OCI-LY1 (cell line): ENCODE data around the gene KCNF1.

Experiments
- H2AFZ ChIP-seq: fragments of 200-600 bp; sonication (generic), shearing (Covaris generic); 2 replicates; pipeline ENCODE4 v1.6.0; 2014; ENCODE audit warnings: antibody characterized with exemption, mild to moderate bottlenecking, low read length
- H3F3A ChIP-seq: fragments of 200-600 bp; sonication (generic), shearing (Covaris generic); 2 replicates; pipeline ENCODE4 v1.6.0; 2014; ENCODE audit warnings: mild to moderate bottlenecking, antibody characterized with exemption, low read length, moderate library complexity; ENCODE audit not compliant: insufficient read depth
- H3K27ac ChIP-seq: fragments of 200-600 bp; sonication (generic); 2 replicates; pipeline ENCODE4 v1.5.1; 2014; ENCODE audit warnings: low read length, mixed run types, mild to moderate bottlenecking, low read depth; ENCODE audit not compliant: poor library complexity, severe bottlenecking
- H3K27me3 ChIP-seq: fragments of 200-600 bp; sonication (generic); 2 replicates; pipeline ENCODE4 v1.6.0; 2014; ENCODE audit warnings: antibody characterized with exemption, mild to moderate bottlenecking, low read length, moderate library complexity; ENCODE audit not compliant: insufficient read depth
- H3K36me3 ChIP-seq: fragments of 200-600 bp; sonication (generic); 2 replicates; pipeline ENCODE4 v1.6.1; 2014; ENCODE audit warnings: mild to moderate bottlenecking, antibody characterized with exemption, low read length, moderate library complexity, mixed read lengths; ENCODE audit not compliant: insufficient read depth
- H3K4me1 ChIP-seq: fragments of 200-600 bp; sonication (generic); 2 replicates; pipeline ENCODE4 v1.5.1; 2014; ENCODE audit warnings: mild to moderate bottlenecking, low read length, moderate library complexity; ENCODE audit not compliant: insufficient read depth, severe bottlenecking
- H3K4me2 ChIP-seq: fragments of 200-600 bp; sonication (generic), shearing (Covaris generic); 2 replicates; pipeline ENCODE4 v1.6.1; 2014; ENCODE audit warnings: low read length
- H3K4me3 ChIP-seq: fragments of 200-600 bp; sonication (generic); 2 replicates; pipeline ENCODE4 v1.5.1; 2014; ENCODE audit warnings: low read length, low read depth, mild to moderate bottlenecking, mixed read lengths; ENCODE audit not compliant: poor library complexity, severe bottlenecking
- H3K79me2 ChIP-seq: fragments of 200-600 bp; shearing (Covaris generic); 2 replicates; pipeline ENCODE4 v1.6.1; 2016; ENCODE audit warnings: mixed run types, low read length, mixed read lengths; ENCODE audit not compliant: insufficient read depth
- H3K9ac ChIP-seq: fragments of 200-600 bp; sonication (generic), shearing (Covaris generic); 2 replicates; pipeline ENCODE4 v1.6.1; 2014; ENCODE audit warnings: mild to moderate bottlenecking, low read length, mixed read lengths
- H3K9me2 ChIP-seq: fragments of 200-600 bp; sonication (generic), shearing (Covaris generic); 2 replicates; pipeline ENCODE4 v1.6.1; 2014; ENCODE audit warnings: low read depth, mild to moderate bottlenecking, low read length, mixed read lengths
- H3K9me3 ChIP-seq: fragments of 200-600 bp; shearing (Covaris generic); 2 replicates; pipeline ENCODE4 v1.6.1; 2014; ENCODE audit warnings: low read length, mixed read lengths
- H4K20me1 ChIP-seq: fragments of 200-600 bp; sonication (generic), shearing (Covaris generic); 2 replicates; pipeline ENCODE4 v1.6.0; 2016; ENCODE audit warnings: mild to moderate bottlenecking, low read length; ENCODE audit not compliant: insufficient read depth
- CTCF ChIP-seq: fragments of 200-600 bp; sonication (generic), shearing (Covaris generic); IDR thresholded peaks from 2 replicates; pipeline ENCODE4 v1.5.1; 2017; ENCODE audit warnings: mild to moderate bottlenecking, antibody characterized with exemption, low read length, moderate library complexity, mixed read lengths
- EZH2 ChIP-seq: fragments of 200-600 bp; sonication (generic), shearing (Covaris generic); IDR thresholded peaks from 2 replicates; pipeline ENCODE4 v1.8.0; 2017; ENCODE audit warnings: borderline replicate concordance, mixed run types, mild to moderate bottlenecking, antibody characterized with exemption, low read length, moderate library complexity, mixed read lengths

The KCNF1 gene

GRCh38 chr2:10913501-10914271, 2.0 kb downstream of the KCNF1 start:
- no peaks in the 10 kb centered on the region for H3K27me3 ChIP-seq
- no peaks in the 10 kb centered on the region for H3K79me2 ChIP-seq
- TF ChIP-seq EZH2 (no peak), CTCF (no peak)
- no peak overlapping the region for H3K4me2 ChIP-seq
- no peaks in the 10 kb centered on the region for H3K9me2 ChIP-seq
- no peak overlapping the region for H3K9ac ChIP-seq
- H3F3A ChIP-seq: no peaks in the 10 kb centered on the region
- no peaks in the 10 kb centered on the region for H3K4me1 ChIP-seq
- no peaks in the 10 kb centered on the region for H4K20me1 ChIP-seq
- no peaks in the 10 kb centered on the region for H3K9me3 ChIP-seq
- H2AFZ ChIP-seq: no peak overlapping the region
- H3K27ac ChIP-seq: no peak overlapping the region
- no peaks in the 10 kb centered on the region for H3K36me3 ChIP-seq
- H3K4me3 ChIP-seq: no peak overlapping the region

GRCh38 chr2:10914272-10914693, 2.5 kb downstream of the KCNF1 start:
- Histone ChIP-seq H3K4me3 (no peak overlapping the region), H3K4me1 (no peaks in the 10 kb centered on the region), H3K27ac (no peak overlapping the region), H3K79me2 (no peaks in the 10 kb centered on the region), H2AFZ (no peak overlapping the region), H3K4me2 (no peak overlapping the region), H3K27me3 (no peaks in the 10 kb centered on the region), H3K9me3 (no peaks in the 10 kb centered on the region), H3F3A (no peaks in the 10 kb centered on the region), H3K9me2 (no peaks in the 10 kb centered on the region), H4K20me1 (no peaks in the 10 kb centered on the region), H3K9ac (no peak overlapping the region), H3K36me3 (no peaks in the 10 kb centered on the region)
- TF ChIP-seq EZH2 (no peak), CTCF (peak; percentile 19; the same call in 1 of the 2 replicates)

GRCh38 chr2:10915236-10915635, 3.5 kb downstream of the KCNF1 start:
- Histone ChIP-seq H3K27me3 (no peaks in the 10 kb centered on the region), H3K4me2 (no peak overlapping the region), H4K20me1 (no peaks in the 10 kb centered on the region), H3K36me3 (no peaks in the 10 kb centered on the region), H2AFZ (no peak overlapping the region), H3K9ac (no peak overlapping the region), H3K9me2 (no peaks in the 10 kb centered on the region), H3K9me3 (no peaks in the 10 kb centered on the region), H3K27ac (no peak overlapping the region), H3K4me3 (no peak overlapping the region), H3K79me2 (no peaks in the 10 kb centered on the region), H3F3A (no peaks in the 10 kb centered on the region), H3K4me1 (no peaks in the 10 kb centered on the region)
- TF ChIP-seq CTCF (no peak), EZH2 (no peak)
